Esophagus squamous epithelium (tissue), 5 donors: ENCODE results near the gene TIMM21. TPM values are rescaled to one million over a fixed set of nuclear protein-coding genes. Genes with fewer than 3 reads are reported as not detected.

ENCODE experiments used
- DNase-seq: peaks from one replicate; lab custom pipeline; 2025; lab: John Stamatoyannopoulos, UW
- H3K27ac ChIP-seq, 4 donors: fragments of 200-600 bp; sonication (generic); one replicate each; pipeline ENCODE4 v1.5.1; 2016 to 2019; ENCODE audit warnings: mild to moderate bottlenecking in 1 of 4
- H3K27me3 ChIP-seq, 4 donors: fragments of 200-600 bp; sonication (generic); 1 replicate in 3 of 4; 2 replicates in 1 of 4; pipeline versions ENCODE4 v1.5.1 to v1.6.0; 2017 to 2021; ENCODE audit warnings: antibody characterized with exemption in 1 of 4
- H3K36me3 ChIP-seq, 3 donors: fragments of 200-600 bp; sonication (generic); one replicate each; pipeline ENCODE4 v1.5.1; 2016 to 2019
- H3K4me1 ChIP-seq, 3 donors: fragments of 200-600 bp; sonication (generic); one replicate each; pipeline ENCODE4 v1.5.1; 2017 to 2019
- H3K4me3 ChIP-seq, 4 donors: fragments of 200-600 bp; sonication (generic); 1 replicate in 3 of 4; 2 replicates in 1 of 4; pipeline ENCODE4 v1.5.1; 2016 to 2019; ENCODE audit warnings: mild to moderate bottlenecking in 2 of 4, moderate library complexity in 1 of 4
- H3K9me3 ChIP-seq, 3 donors: fragments of 200-600 bp; sonication (generic); one replicate each; pipeline ENCODE4 v1.5.1; 2016 to 2019
- POLR2A ChIP-seq, 4 donors: fragments of 450-650 bp; IDR thresholded peaks; one replicate each; pipeline ENCODE4 v1.6.1; 2017; ENCODE audit warnings: antibody characterized with exemption in 4 of 4, mild to moderate bottlenecking in 4 of 4, moderate library complexity in 3 of 4
- WGBS, 2 donors: methylation state at CpG; one replicate each; pipeline ENCODE4 v1.1.5; 2018; 5-methylcytosine and 5-hydroxymethylcytosine counted together
- intact Hi-C: fragments of 100-400 bp; cut with DNase I; formaldehyde crosslinking; loops from one replicate; pipeline ENCODE4 v1.15.0; 2022
- total RNA-seq, 4 donors: library from RNA; depleted of rRNA; stranded (reverse); fragments of >200 nt; gene quantifications; one replicate each; pipeline ENCODE4 v1.1.0, GENCODE V29; 2016
- TF ChIP-seq, protein P1 (sequence below), 6 experiments: fragments of 450-650 bp in 4 of 6; fragments of 200-600 bp in 2 of 6; sonication (generic) in 2 of 6; IDR thresholded peaks; one replicate each; pipeline ENCODE4 v1.5.1; 2016 to 2019; ENCODE audit warnings: antibody characterized with exemption in 6 of 6, mild to moderate bottlenecking in 4 of 6, moderate library complexity in 4 of 6
- donor health status: DM: yes; HTN: yes; CAD: no.

TIMM21 gene
- total RNA-seq, 4 donors from 2014 or later: 26.2 to 53.6 (median 31.2) TPM

DNA sequence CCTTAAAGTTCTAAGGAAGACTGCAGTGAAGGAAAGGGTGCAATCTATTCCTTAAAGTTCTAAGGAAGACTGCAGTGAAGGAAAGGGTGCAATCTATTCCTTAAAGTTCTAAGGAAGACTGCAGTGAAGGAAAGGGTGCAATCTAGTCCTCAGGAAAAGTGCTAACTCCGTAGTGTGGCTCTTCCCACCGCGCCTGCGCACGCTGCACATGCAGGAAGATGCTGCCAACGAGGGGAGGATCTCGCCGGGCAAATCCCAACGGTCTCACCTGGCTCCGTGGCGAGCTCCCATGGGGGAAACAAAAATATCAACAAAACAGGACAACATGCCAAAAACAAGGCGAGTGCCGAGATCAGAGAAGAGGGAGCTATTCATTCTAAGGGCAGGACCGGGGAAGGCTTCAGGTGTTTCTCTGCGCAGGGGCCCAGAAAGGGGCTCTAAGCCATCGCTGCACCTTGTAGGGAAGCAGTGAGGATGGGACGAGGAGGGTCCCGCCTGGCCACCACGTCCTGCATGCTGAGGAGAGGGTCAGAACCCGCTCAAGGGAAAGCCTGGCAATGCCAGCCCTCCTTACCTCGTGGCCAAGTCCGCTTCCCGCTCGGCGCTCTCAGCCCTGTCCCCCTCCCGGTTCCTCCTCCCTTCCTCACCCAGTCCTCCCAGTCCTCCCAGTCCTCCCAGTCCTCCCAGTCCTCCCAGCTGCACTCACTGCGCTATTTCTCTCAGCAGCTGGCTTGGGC, 24.5 kb downstream of the TIMM21 start:
- Histone ChIP-seq H3K27me3 (peaks cover 0 to 22% (median 0%) of the 10 kb centered on the region in 4 donors), H3K4me3 (no peak overlapping the region), H3K27ac (no peak overlapping the region), H3K4me1 (no peaks in the 10 kb centered on the region), H3K36me3 (no peaks in the 10 kb centered on the region), H3K9me3 (no peaks in the 10 kb centered on the region)
- 83 to 89% methylated on average over 27 of the region's 27 CpGs for WGBS, 2 donors
- intact Hi-C loops: no loop called here
- TF ChIP-seq, protein P1, sequence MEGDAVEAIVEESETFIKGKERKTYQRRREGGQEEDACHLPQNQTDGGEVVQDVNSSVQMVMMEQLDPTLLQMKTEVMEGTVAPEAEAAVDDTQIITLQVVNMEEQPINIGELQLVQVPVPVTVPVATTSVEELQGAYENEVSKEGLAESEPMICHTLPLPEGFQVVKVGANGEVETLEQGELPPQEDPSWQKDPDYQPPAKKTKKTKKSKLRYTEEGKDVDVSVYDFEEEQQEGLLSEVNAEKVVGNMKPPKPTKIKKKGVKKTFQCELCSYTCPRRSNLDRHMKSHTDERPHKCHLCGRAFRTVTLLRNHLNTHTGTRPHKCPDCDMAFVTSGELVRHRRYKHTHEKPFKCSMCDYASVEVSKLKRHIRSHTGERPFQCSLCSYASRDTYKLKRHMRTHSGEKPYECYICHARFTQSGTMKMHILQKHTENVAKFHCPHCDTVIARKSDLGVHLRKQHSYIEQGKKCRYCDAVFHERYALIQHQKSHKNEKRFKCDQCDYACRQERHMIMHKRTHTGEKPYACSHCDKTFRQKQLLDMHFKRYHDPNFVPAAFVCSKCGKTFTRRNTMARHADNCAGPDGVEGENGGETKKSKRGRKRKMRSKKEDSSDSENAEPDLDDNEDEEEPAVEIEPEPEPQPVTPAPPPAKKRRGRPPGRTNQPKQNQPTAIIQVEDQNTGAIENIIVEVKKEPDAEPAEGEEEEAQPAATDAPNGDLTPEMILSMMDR (IDR thresholded peaks at IDR 0.05): no peak
- no peak for TF ChIP-seq POLR2A (IDR thresholded peaks at IDR 0.05)
- DNase-seq: no peak

DNA sequence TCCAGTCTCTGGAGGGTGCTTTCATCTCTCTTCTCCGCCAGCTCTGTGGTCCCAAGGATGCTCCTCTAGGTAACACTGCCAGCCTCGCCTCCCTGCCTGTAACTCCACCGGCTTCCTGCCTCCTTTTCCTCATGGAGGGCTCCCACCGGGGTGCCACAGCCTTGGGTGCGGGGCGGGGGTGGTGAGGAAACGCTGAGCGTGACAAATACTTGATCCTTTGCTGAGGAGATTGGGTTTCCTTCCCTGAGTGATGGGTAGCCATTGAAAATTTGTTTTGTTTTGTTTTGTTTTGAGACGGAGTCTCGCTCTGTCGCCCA, 25.1 kb downstream of the TIMM21 start:
- 83 to 100% methylated on average over 1 to 7 of the region's 11 CpGs for WGBS, 2 donors
- no peak overlapping the region for H3K4me3 ChIP-seq
- intact Hi-C loops: no loop called here
- no peak for DNase-seq
- no peaks in the 10 kb centered on the region for H3K36me3 ChIP-seq
- no peak overlapping the region for H3K27ac ChIP-seq
- TF ChIP-seq, protein P1 (IDR thresholded peaks at IDR 0.05): no peak
- TF ChIP-seq POLR2A (IDR thresholded peaks at IDR 0.05): no peak
- H3K9me3 ChIP-seq: no peaks in the 10 kb centered on the region
- no peaks in the 10 kb centered on the region for H3K4me1 ChIP-seq
- H3K27me3 ChIP-seq: peaks cover 0 to 22% (median 0%) of the 10 kb centered on the region in 4 donors

DNA sequence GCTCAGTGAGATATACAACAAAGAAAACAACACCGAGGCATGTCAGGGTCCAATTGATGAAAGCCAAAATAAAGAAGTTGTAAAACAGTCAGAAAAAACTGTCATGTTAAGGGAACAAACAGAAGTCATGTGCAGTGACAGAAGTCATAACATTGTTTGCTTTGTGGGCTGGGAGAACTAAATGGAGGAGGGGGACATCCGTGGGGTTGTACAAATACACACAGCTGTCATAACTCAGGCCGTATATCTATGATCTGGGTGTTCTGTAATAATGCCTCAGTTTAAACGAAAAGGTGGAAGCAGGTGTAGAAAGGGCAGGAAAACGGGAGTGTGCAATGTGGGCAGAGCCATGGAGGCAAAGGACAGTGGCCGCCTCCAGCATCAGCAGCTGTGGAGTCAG, 27.3 kb downstream of the TIMM21 start:
- no peak for DNase-seq
- H3K4me3 ChIP-seq: no peak overlapping the region
- 50 to 62% methylated on average over 6 of the region's 6 CpGs for WGBS, 2 donors
- TF ChIP-seq POLR2A (IDR thresholded peaks at IDR 0.05): no peak
- TF ChIP-seq, protein P1 (IDR thresholded peaks at IDR 0.05): no peak
- H3K9me3 ChIP-seq: no peaks in the 10 kb centered on the region
- H3K4me1 ChIP-seq: no peaks in the 10 kb centered on the region
- intact Hi-C loops: no loop called here
- H3K27ac ChIP-seq: no peak overlapping the region
- H3K36me3 ChIP-seq: no peaks in the 10 kb centered on the region
- H3K27me3 ChIP-seq: peaks cover 0 to 27% (median 0%) of the 10 kb centered on the region in 4 donors

DNA sequence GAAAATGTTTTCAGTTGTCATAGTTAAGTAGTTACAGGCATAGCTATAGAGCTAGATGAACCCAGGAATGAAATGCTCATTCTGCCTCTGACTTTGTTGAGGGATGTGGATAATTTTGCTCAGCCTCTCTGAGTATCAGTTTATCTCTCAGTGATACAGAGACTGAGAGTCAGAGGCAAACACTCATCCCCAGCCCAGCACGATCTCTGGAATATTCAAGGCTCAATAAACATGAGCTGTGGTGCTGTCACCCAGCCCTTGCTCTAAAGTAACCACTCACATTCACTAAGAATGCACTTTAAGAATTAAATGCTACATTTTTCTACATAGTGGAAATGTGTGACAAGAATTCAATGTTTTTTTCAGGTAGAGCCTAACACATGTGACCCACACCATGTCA, 30.6 kb downstream of the TIMM21 start:
- Histone ChIP-seq H3K27me3 (peaks cover 0 to 34% (median 0%) of the 10 kb centered on the region in 4 donors), H3K4me1 (no peaks in the 10 kb centered on the region), H3K9me3 (no peaks in the 10 kb centered on the region), H3K36me3 (no peaks in the 10 kb centered on the region), H3K4me3 (no peak overlapping the region), H3K27ac (no peak overlapping the region)
- whole genome bisulfite sequencing, 2 donors: 83 to 100% methylated on average over 1 of the region's 1 CpG
- intact Hi-C loops: no loop called here
- TF ChIP-seq, protein P1 (IDR thresholded peaks at IDR 0.05): no peak
- no peak for TF ChIP-seq POLR2A (IDR thresholded peaks at IDR 0.05)
- DNase-seq: no peak

DNA sequence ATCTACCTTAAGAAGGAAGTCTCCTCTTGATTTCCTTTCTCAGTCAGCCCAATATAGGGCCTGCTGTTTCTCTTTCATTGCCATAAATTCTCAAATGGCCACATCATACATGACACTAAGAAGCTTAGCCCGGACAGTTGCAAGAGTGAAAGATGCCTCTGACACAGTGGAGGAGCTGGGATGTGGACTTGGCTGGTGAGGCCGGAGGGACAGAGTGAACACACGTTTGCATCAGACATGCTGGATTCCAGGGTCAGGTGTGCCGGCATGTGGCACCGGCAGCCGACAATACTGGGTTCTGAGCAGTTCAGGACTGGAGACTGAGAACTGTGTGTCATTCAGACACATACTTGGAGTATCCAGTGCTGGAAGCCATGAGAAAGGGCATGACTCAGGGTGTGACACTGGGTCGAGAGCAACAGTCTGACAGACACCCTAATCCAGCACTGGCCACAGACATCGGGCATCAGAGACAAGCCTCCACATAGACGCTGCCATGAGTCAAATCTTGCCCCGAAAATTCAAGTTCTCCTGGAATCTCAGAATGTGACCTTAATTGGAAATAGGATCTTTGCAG, 31.4 kb downstream of the TIMM21 start:
- no peaks in the 10 kb centered on the region for H3K9me3 ChIP-seq
- WGBS, 2 donors: 73 to 89% methylated on average over 10 of the region's 10 CpGs

More for the DNA sequence above, 31.4 kb downstream of the TIMM21 start:
- intact Hi-C loops: no loop called here
- Histone ChIP-seq H3K4me1 (peaks cover 0 to under 1% (median 0%) of the 10 kb centered on the region in 3 donors), H3K36me3 (no peaks in the 10 kb centered on the region), H3K4me3 (no peak overlapping the region), H3K27me3 (peaks cover 0 to 34% (median 0%) of the 10 kb centered on the region in 4 donors), H3K27ac (no peak overlapping the region)
- DNase-seq: no peak
- no peak for TF ChIP-seq POLR2A (IDR thresholded peaks at IDR 0.05)
- TF ChIP-seq, protein P1 (IDR thresholded peaks at IDR 0.05): no peak
